Pancreas (tissue), 10 donors: ENCODE measurements around the gene VSIR. TPM values are rescaled to one million over a fixed set of nuclear protein-coding genes. Genes with fewer than 3 reads are reported as not detected.

ENCODE experiments used
- ATAC-seq, 4 donors: fragments of 200-7000 bp; cut with Tn5 transposase; one replicate each; pipeline versions ENCODE4 v1.8.0 to v1.9.1; 2020; ENCODE audit warnings: mild to moderate bottlenecking in 4 of 4, moderate library complexity in 4 of 4
- DNase-seq, 6 donors: peaks; one replicate each; pipeline ENCODE4 v3.0.0-alpha.2; 2020
- FAIRE-seq: peaks from 2 replicates; lab custom pipeline; 2012; peaks lifted over from hg19 to GRCh38; lab: Jason Lieb, UNC
- H3K27ac ChIP-seq, 4 donors: fragments of 200-600 bp; sonication (generic); 1 replicate in 3 of 4; 2 replicates in 1 of 4; pipeline versions ENCODE4 v1.5.0 to v1.8.0; 2020
- H3K27me3 ChIP-seq, 4 donors: fragments of 200-600 bp; one replicate each; pipeline ENCODE4 v1.8.0; 2021
- H3K36me3 ChIP-seq, 3 donors: fragments of 200-600 bp; sonication (generic) in 1 of 3; one replicate each; pipeline versions ENCODE4 v1.5.0 to v1.8.0; 2020 to 2021
- H3K4me1 ChIP-seq, 3 donors: fragments of 200-600 bp; one replicate each; pipeline ENCODE4 v1.8.0; 2021
- H3K4me3 ChIP-seq, 4 donors: fragments of 200-600 bp; sonication (generic) in 2 of 4; one replicate each; pipeline versions ENCODE4 v1.5.0 to v1.8.0; 2020 to 2021
- H3K9me3 ChIP-seq, 4 donors: fragments of 200-600 bp; one replicate each; pipeline ENCODE4 v1.8.0; 2021
- WGBS, 2 donors: extraction: QIAGEN DNeasy Blood & Tissue Kit; methylation state at CpG; one replicate each; pipeline ENCODE4 v1.1.7; 2013; 5-methylcytosine and 5-hydroxymethylcytosine counted together
- intact Hi-C, 3 donors: fragments of 100-400 bp; cut with DNase I; formaldehyde crosslinking; loops; one replicate each; pipeline versions ENCODE4 v1.11.1 to v1.14.2; 2022
- polyA plus RNA-seq, 2 donors: library from polyadenylated mRNA; stranded (reverse); fragments of 200-250 nt; gene quantifications; one replicate each; pipeline ENCODE4 v1.2.3, GENCODE V29; 2013
- total RNA-seq, 6 donors: library from RNA; stranded (reverse); fragmentation: NEBNext Ultra II Directional in 4 of 6; extraction: Animal tissue kit (Norgen Biotek cat#: 25700) in 4 of 6; gene quantifications; one replicate each; pipeline versions ENCODE4 v1.2.1 to v1.2.4, GENCODE V29; 2021 to 2023
- TF ChIP-seq, protein P1 (sequence below), 4 donors: fragments of 200-600 bp; sonication (generic) in 3 of 4; IDR thresholded peaks; one replicate each; pipeline versions ENCODE4 v1.5.0 to v1.8.0; 2021; ENCODE audit warnings: antibody characterized with exemption in 4 of 4
- donor health status: healthy with polysubstance abuse.
- donor health status: DM: no; HTN: no; CAD: no; lungs with moderate emphysema.
- donor health status: DM: no; HTN: no; CAD: no.
- donor health status: control.
- donor health status: control.
- donor health status: Bipolar disorder and iron deficiency.
- donor health status: DM: yes; HTN: yes; CAD: no.
- donor health status: DM: no; HTN: no; CAD: no.
- donor health status: DM: no; HTN: no; CAD: no.
- donor health status: DM: yes; HTN: yes; CAD: no.

The VSIR gene
- total and polyA plus RNA-seq, 8 donors, result 3.7 to 27.6 (median 9.3) TPM

DNA sequence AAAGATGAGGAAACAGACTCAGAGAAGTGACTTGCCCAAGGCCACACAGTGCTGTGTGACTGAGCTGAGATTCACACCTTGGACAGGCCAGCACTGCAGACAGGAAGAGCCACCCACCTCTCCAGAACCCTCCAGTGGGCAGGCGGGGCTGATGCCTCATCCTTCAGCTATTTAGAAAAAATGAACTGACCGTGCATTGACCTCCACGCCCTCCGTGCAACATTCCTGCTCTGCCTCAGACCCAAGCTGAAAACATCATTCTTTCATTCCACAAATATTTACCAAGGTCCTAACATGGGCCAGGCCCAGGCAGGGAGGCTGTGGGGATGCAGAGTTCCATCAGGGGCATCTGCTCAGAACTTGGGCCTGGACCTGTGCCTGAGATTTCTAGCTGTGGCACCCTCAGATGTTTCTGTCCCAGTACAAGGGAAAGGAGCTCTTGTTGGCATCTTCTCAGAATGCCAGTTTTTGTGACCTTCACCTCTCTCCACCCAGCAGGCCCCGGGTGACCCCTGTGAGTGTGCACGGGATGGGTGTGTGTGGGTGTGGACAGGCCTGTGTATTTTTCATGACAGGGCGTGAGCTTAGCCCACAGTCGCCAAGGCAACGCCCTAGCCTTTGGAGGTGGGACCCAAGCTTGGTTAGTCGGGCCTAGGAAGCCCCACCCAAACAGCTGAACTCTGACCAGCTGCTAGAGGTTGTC lies 6.5 kb downstream of the VSIR start:
- H3K4me1 ChIP-seq, result peaks cover 0 to 22% (median 4%) of the 10 kb centered on the region in 3 donors
- H3K4me3 ChIP-seq, result no peak overlapping the region
- no peak for FAIRE-seq

DNA sequence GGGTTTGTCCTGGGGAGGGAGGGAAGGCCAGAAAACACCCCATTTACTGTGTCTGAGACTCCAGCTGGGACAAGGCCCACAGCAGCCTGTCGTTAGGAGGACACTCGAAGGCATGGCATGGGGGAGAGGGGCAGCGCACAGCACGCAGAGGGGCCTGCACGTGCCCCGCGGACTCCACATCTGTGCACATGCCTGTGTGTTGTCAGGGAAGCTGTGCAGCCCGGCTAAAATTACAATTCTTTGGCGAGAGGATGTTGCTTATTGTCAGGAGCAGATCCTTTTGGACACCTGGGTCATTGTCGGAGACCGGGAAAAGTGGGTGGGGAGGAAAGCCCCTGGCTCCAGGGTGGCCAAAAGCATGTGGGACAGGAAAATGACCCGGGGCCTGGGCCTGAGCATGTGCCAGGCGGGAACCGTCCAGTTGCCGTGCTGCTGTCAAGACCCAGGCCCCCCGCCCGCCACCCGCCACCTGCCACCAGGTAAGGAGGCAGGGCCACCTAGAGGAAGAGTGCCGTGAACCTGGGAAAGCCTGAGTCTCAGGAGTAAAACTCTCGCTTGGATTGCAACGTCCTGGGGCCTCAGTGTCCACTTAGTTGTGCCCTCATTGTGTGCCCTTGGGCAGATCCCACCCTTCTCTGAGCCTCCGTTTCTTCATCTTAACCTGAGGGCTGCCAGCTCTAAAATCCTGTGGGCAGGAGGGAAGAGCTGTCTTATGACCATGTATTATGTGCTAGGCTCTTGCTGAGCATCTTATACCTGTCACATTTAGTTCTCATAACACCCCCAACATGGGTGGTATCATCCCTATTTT lies 7.2 kb downstream of the VSIR start:
- H3K4me1 ChIP-seq, result peaks cover 0 to 22% (median 0%) of the 10 kb centered on the region in 3 donors
- WGBS, 2 donors, result 77 to 81% methylated on average over 22 of the region's 22 CpGs

More for the DNA sequence above, 6.5 kb downstream of the VSIR start:
- Histone ChIP-seq H3K27ac (peak overlapping the region in 3 of 4 donors; percentile 35 to 62 (median 56)), H3K27me3 (no peaks in the 10 kb centered on the region), H3K9me3 (no peaks in the 10 kb centered on the region), H3K36me3 (no peaks in the 10 kb centered on the region)
- DNase-seq (peak in 3 of 6 donors; percentile 21 to 51 (median 39)), ATAC-seq (peak; percentile 35 to 58 (median 44))
- intact Hi-C loops, result no loop called here
- TF ChIP-seq, protein P1, sequence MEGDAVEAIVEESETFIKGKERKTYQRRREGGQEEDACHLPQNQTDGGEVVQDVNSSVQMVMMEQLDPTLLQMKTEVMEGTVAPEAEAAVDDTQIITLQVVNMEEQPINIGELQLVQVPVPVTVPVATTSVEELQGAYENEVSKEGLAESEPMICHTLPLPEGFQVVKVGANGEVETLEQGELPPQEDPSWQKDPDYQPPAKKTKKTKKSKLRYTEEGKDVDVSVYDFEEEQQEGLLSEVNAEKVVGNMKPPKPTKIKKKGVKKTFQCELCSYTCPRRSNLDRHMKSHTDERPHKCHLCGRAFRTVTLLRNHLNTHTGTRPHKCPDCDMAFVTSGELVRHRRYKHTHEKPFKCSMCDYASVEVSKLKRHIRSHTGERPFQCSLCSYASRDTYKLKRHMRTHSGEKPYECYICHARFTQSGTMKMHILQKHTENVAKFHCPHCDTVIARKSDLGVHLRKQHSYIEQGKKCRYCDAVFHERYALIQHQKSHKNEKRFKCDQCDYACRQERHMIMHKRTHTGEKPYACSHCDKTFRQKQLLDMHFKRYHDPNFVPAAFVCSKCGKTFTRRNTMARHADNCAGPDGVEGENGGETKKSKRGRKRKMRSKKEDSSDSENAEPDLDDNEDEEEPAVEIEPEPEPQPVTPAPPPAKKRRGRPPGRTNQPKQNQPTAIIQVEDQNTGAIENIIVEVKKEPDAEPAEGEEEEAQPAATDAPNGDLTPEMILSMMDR (IDR thresholded peaks at IDR 0.05), result no peak
- WGBS, 2 donors, result 59 to 62% methylated on average over 10 of the region's 10 CpGs

DNA sequence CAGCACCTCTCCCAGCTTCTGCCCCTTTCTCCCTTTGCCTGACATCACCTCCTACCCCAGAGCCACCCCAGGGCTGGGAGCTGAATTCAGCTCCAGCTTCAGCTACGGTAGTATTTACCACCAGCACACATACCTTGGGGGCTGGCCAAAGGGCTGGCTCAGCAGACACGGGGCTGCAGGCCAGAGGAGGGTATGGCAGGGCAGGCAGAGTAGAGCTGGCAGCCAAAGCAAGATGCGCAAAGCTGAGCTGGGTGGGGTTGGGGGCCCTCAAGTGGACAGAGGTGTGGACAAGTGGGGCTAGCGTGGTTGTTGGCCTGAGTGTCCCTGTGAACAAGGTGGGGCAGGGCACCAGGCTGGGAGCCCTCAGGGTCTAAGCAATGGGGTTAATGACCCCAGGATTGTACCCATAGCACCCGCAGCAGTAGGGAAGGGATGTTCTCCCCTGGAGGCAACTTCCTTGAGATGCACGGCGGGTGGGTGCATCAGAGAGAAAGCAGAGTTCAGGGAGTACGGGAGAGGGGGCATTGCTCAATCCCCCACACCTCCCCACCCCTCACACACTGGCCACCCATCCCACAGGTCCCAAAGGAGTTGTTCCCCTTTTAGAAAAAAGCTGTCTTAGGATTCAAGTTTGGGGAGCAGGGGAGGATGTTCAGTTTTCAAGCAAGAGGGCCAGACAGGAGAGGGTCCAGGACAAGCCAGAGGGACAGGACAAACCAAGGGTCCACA lies 8.0 kb downstream of the VSIR start:
- FAIRE-seq, result no peak
- Histone ChIP-seq H3K4me3 (no peak overlapping the region), H3K4me1 (peaks cover 0 to 16% (median 0%) of the 10 kb centered on the region in 3 donors), H3K9me3 (no peaks in the 10 kb centered on the region), H3K36me3 (no peaks in the 10 kb centered on the region), H3K27ac (peak overlapping the region in 1 of 4 donors; percentile 11), H3K27me3 (no peaks in the 10 kb centered on the region)
- TF ChIP-seq, protein P1 (IDR thresholded peaks at IDR 0.05), result no peak
- DNase-seq, result peak in 1 of 6 donors; percentile 46
- no peak for ATAC-seq
- 61 to 75% methylated on average over 8 of the region's 8 CpGs for WGBS, 2 donors
- intact Hi-C loops, result no loop called here

More for the DNA sequence above, 7.2 kb downstream of the VSIR start:
- ATAC-seq, result no peak
- H3K4me3 ChIP-seq, result no peak overlapping the region
- no peaks in the 10 kb centered on the region for H3K9me3 ChIP-seq
- TF ChIP-seq, protein P1 (IDR thresholded peaks at IDR 0.05), result no peak
- DNase-seq, result peak in 1 of 6 donors; percentile 62
- H3K36me3 ChIP-seq, result no peaks in the 10 kb centered on the region
- intact Hi-C loops, result no loop called here
- no peak for FAIRE-seq
- H3K27me3 ChIP-seq, result no peaks in the 10 kb centered on the region
- peak overlapping the region in 3 of 4 donors; percentile 35 to 62 (median 49) for H3K27ac ChIP-seq

GRCh38 chr10:71763352-71764127 lies 9.8 kb downstream of the VSIR start:
- H3K4me1 ChIP-seq, result peaks cover 0 to 16% (median 0%) of the 10 kb centered on the region in 3 donors
- whole genome bisulfite sequencing, 2 donors, result 66 to 75% methylated on average over 11 of the region's 11 CpGs
- DNase-seq (peak in 1 of 6 donors; percentile 44), FAIRE-seq (no peak), ATAC-seq (no peak)
- H3K27me3 ChIP-seq, result no peaks in the 10 kb centered on the region
- intact Hi-C loops, result no loop called here
- TF ChIP-seq, protein P1 (IDR thresholded peaks at IDR 0.05), result no peak
- no peaks in the 10 kb centered on the region for H3K36me3 ChIP-seq
- H3K9me3 ChIP-seq, result no peaks in the 10 kb centered on the region
- no peak overlapping the region for H3K27ac ChIP-seq
- no peak overlapping the region for H3K4me3 ChIP-seq
